Measurements from ENCODE around the gene POMT2.

POMT2 gene

DNA sequence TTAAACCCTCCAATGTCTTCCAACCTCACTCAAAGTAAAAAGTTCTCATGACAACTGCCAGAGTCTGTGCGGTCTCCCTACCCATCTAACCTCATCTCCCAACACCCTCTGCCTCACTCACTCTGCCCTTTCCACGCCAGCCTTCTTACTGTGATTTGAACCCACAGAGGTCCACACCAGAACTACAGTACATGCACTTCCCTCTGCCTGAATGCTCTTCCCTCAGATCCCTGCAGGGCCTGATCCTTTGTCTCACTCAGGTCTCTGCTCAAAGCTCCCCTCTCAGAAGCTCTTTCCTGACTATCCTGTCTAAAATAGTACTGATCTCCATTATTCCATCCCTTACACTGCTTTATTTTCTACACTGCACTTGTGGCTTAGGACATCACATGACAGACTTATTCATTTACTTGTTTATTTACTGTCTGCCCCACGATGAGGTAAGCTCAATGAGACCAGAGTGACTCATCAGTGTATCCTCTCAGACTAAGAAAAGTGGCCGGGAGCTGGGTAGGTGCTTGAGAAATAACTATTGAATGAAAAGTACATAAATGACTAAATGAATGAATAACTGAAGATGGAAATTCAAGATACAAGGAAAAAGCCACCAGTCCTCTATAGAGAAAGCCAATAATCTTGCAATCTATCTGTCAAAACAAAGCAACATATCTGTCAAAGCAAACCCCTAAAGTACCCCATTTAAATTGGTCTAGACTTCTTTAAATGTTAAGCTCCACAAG is 17.1 kb downstream of the POMT2 start:
- no peak for TF ChIP-seq FOXK2 (IDR thresholded peaks at IDR 0.05)
- no peak for TF ChIP-seq SUZ12 (IDR thresholded peaks at IDR 0.05)
- no peak for TF ChIP-seq SP1 (IDR thresholded peaks at IDR 0.05)
- TF ChIP-seq ZNF384 (IDR thresholded peaks at IDR 0.05): no peak
- TF ChIP-seq ARNT (IDR thresholded peaks at IDR 0.05): no peak
- no peak for TF ChIP-seq L3MBTL2 (conservative IDR thresholded peaks at IDR 0.05)
- TF ChIP-seq FOXA1 (IDR thresholded peaks at IDR 0.05): no peak
- no peak for TF ChIP-seq TARDBP (IDR thresholded peaks at IDR 0.05)
- TF ChIP-seq PKNOX1 (IDR thresholded peaks at IDR 0.05): no peak
- no peak for TF ChIP-seq HDGF (IDR thresholded peaks at IDR 0.05; ENCODE audit: borderline replicate concordance)
- TF ChIP-seq ELF4 (IDR thresholded peaks at IDR 0.05): no peak
- no peak for TF ChIP-seq NFRKB (IDR thresholded peaks at IDR 0.05)
- TF ChIP-seq CTBP1 (IDR thresholded peaks at IDR 0.05; ENCODE audit: borderline replicate concordance): no peak
- TF ChIP-seq LEF1 (IDR thresholded peaks at IDR 0.05; ENCODE audit: borderline replicate concordance): no peak
- TF ChIP-seq BHLHE40 (IDR thresholded peaks at IDR 0.05; ENCODE audit: borderline replicate concordance): no peak
- CTCF ChIA-PET: interaction anchor here (0.7 to 6.3 kb wide), 5 partner anchors 11 to 247 kb away, joined by 3 to 134 read pairs (median 4); no protein-coding TSS in a partner anchor
- DNase-seq (ENCODE audit: extremely low spot score): no peak
- POLR2A ChIA-PET: interaction anchor here (0.7 to 5.2 kb wide), 7 partner anchors 12 to 602 kb away, joined by 3 to 56 read pairs (median 3); partner anchors contain the start of genes GSTZ1, POMT2, SAMD15 and TMED8

GRCh38 chr14:77302926-77303325 is 17.8 kb downstream of the POMT2 start:
- POLR2A ChIA-PET: interaction anchor here (1.0 to 5.2 kb wide), 3 partner anchors 10 to 74 kb away, joined by 3 to 56 read pairs (median 3); partner anchors contain the start of genes GSTZ1, POMT2, SAMD15 and TMED8
- no peak for TF ChIP-seq L3MBTL2 (conservative IDR thresholded peaks at IDR 0.05)
- no peak for TF ChIP-seq FOXA1 (IDR thresholded peaks at IDR 0.05)
- TF ChIP-seq SUZ12 (IDR thresholded peaks at IDR 0.05): no peak
- no peak for TF ChIP-seq NFRKB (IDR thresholded peaks at IDR 0.05)
- no peak for TF ChIP-seq SP1 (IDR thresholded peaks at IDR 0.05)
- no peak for DNase-seq (ENCODE audit: extremely low spot score)
- CTCF ChIA-PET: interaction anchor here (2.3 to 6.3 kb wide), 2 partner anchors 11 to 151 kb away, joined by 11 to 134 read pairs; no protein-coding TSS in a partner anchor

DNA sequence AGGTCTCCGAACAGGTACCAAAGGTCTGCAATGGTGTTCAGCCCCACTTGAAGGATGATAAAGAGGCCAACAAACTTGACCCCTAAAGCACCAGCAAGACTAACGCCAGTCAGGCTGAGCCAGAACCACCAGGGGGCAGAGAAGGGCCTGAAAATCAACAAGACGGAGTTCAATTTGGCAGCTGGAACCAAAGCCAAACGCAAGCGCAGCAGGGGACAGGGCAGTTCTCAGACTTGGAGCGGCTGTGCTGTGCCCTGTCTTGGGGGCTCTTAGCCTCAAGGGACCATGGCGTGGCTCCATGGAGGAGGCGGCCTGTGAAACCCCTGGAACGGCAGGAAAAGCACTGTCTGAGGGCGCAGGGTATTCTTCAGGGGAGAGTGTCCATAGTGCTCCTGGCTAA is 19.6 kb downstream of the POMT2 start:
- peak; percentile 77 for DNase-seq (ENCODE audit: extremely low spot score)
- CTCF ChIA-PET: interaction anchor here (0.6 to 6.3 kb wide), 6 partner anchors 13 to 251 kb away, joined by 3 to 134 read pairs (median 3); no protein-coding TSS in a partner anchor
- POLR2A ChIA-PET: interaction anchor here (2.4 to 5.2 kb wide), 2 partner anchors 15 to 20 kb away, joined by 13 to 56 read pairs; partner anchors contain the start of genes GSTZ1 and POMT2
- TF ChIP-seq FOXA1 (IDR thresholded peaks at IDR 0.05) (no peak), ELF4 (IDR thresholded peaks at IDR 0.05) (no peak), NFRKB (IDR thresholded peaks at IDR 0.05) (no peak), LEF1 (IDR thresholded peaks at IDR 0.05; ENCODE audit: borderline replicate concordance) (no peak), TARDBP (IDR thresholded peaks at IDR 0.05) (no peak), ZNF384 (IDR thresholded peaks at IDR 0.05) (no peak), BHLHE40 (IDR thresholded peaks at IDR 0.05; ENCODE audit: borderline replicate concordance) (no peak), HDGF (IDR thresholded peaks at IDR 0.05; ENCODE audit: borderline replicate concordance) (no peak), SUZ12 (IDR thresholded peaks at IDR 0.05) (no peak), SP1 (IDR thresholded peaks at IDR 0.05) (no peak), CTBP1 (IDR thresholded peaks at IDR 0.05; ENCODE audit: borderline replicate concordance) (no peak), FOXK2 (IDR thresholded peaks at IDR 0.05) (no peak)

DNA sequence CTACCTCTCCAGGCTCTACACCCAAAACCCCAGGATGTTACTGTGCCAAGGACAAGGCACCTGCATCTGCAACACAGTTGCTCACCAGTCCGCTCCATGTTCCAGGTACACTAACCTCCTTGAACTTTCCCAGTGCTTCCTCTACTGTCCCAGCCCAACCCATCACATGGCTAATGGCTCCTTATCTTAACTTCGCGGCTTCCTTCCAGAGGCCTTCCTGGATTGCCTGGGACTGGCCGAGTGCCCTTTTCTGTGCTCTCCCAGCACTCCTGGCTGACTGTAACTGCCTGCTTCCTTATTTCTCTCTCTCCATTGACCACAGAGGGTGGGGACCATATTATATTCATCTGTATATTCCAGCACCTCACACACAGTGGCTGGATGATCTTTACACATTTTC is 20.9 kb downstream of the POMT2 start:
- no peak for DNase-seq (ENCODE audit: extremely low spot score)
- TF ChIP-seq ARNT (IDR thresholded peaks at IDR 0.05): no peak
- TF ChIP-seq BHLHE40 (IDR thresholded peaks at IDR 0.05; ENCODE audit: borderline replicate concordance): no peak
- no peak for TF ChIP-seq CTBP1 (IDR thresholded peaks at IDR 0.05; ENCODE audit: borderline replicate concordance)
- TF ChIP-seq L3MBTL2 (conservative IDR thresholded peaks at IDR 0.05): no peak
- TF ChIP-seq SUZ12 (IDR thresholded peaks at IDR 0.05): no peak
- TF ChIP-seq TARDBP (IDR thresholded peaks at IDR 0.05): no peak
- TF ChIP-seq SP1 (IDR thresholded peaks at IDR 0.05): no peak
- TF ChIP-seq PKNOX1 (IDR thresholded peaks at IDR 0.05): no peak
- TF ChIP-seq LEF1 (IDR thresholded peaks at IDR 0.05; ENCODE audit: borderline replicate concordance): no peak
- no peak for TF ChIP-seq FOXA1 (IDR thresholded peaks at IDR 0.05)
- no peak for TF ChIP-seq FOXM1 (IDR thresholded peaks at IDR 0.05; ENCODE audit: borderline replicate concordance)
- TF ChIP-seq ZNF384 (IDR thresholded peaks at IDR 0.05): no peak
- no peak for TF ChIP-seq FOXK2 (IDR thresholded peaks at IDR 0.05)
- TF ChIP-seq ELF4 (IDR thresholded peaks at IDR 0.05): no peak
- TF ChIP-seq NFRKB (IDR thresholded peaks at IDR 0.05): no peak
- TF ChIP-seq HDGF (IDR thresholded peaks at IDR 0.05; ENCODE audit: borderline replicate concordance): no peak
- POLR2A ChIA-PET: no interaction called here
- CTCF ChIA-PET: interaction anchor here (1.0 to 6.3 kb wide), 2 partner anchors 15 to 20 kb away, joined by 3 to 134 read pairs; no protein-coding TSS in a partner anchor

GRCh38 chr14:77296906-77297305 is 23.8 kb downstream of the POMT2 start:
- ChIA-PET POLR2A (no interaction called here), CTCF (interaction anchor here (4.4 kb wide), 1 partner anchor 19 kb away, joined by 21 read pairs; no protein-coding TSS in a partner anchor)
- no peak for DNase-seq (ENCODE audit: extremely low spot score)
- no peak for TF ChIP-seq ELF4 (IDR thresholded peaks at IDR 0.05)
- no peak for TF ChIP-seq ARNT (IDR thresholded peaks at IDR 0.05)
- no peak for TF ChIP-seq FOXM1 (IDR thresholded peaks at IDR 0.05; ENCODE audit: borderline replicate concordance)
- TF ChIP-seq HDGF (IDR thresholded peaks at IDR 0.05; ENCODE audit: borderline replicate concordance): no peak
- TF ChIP-seq BHLHE40 (IDR thresholded peaks at IDR 0.05; ENCODE audit: borderline replicate concordance): no peak
- no peak for TF ChIP-seq L3MBTL2 (conservative IDR thresholded peaks at IDR 0.05)
- no peak for TF ChIP-seq CTBP1 (IDR thresholded peaks at IDR 0.05; ENCODE audit: borderline replicate concordance)
- no peak for TF ChIP-seq TARDBP (IDR thresholded peaks at IDR 0.05)
- TF ChIP-seq FOXA1 (IDR thresholded peaks at IDR 0.05): no peak

DNA sequence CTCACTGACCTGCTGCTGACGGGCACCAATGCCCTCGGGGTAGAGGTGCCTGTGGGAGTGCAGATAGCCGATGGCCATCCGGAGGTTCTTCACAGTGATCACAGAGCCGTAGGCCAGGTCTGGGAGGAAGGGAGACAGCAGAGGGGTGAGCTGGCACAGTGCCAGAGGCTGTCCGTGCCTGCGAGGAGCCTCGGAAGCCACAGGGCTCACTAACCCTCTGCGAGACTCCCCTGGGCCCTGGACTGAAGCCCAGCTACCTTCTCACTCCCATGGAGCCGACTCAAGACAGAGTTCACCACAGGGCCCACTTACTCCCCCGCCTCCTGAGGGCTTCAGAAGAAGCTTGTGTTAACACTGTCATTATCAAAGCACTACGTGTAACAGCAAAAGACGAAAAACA is 24.5 kb downstream of the POMT2 start:
- ChIA-PET POLR2A (no interaction called here), CTCF (interaction anchor here (4.4 kb wide), 1 partner anchor 20 kb away, joined by 21 read pairs; no protein-coding TSS in a partner anchor)
- DNase-seq (ENCODE audit: extremely low spot score): no peak
- TF ChIP-seq SP1 (IDR thresholded peaks at IDR 0.05): no peak

Data from HEK293T (cell line).